CD4-positive, alpha-beta T cell treated with Interleukin-15 for 4 hours (primary cell): ENCODE results near the gene CHST14.

ENCODE experiments used
- DNase-seq: peaks from one replicate; pipeline ENCODE4 v3.0.0-alpha.2; 2020; ENCODE audit warnings: low spot score

Gene CHST14

GRCh38 chr15:40470423-40471104 is at the start of gene CHST14:
Gene CHST14 (plus strand): TSS chr15:40470984. CDS start chr15:40471214, 230 bp downstream.
- peak; percentile 55 for DNase-seq

DNA sequence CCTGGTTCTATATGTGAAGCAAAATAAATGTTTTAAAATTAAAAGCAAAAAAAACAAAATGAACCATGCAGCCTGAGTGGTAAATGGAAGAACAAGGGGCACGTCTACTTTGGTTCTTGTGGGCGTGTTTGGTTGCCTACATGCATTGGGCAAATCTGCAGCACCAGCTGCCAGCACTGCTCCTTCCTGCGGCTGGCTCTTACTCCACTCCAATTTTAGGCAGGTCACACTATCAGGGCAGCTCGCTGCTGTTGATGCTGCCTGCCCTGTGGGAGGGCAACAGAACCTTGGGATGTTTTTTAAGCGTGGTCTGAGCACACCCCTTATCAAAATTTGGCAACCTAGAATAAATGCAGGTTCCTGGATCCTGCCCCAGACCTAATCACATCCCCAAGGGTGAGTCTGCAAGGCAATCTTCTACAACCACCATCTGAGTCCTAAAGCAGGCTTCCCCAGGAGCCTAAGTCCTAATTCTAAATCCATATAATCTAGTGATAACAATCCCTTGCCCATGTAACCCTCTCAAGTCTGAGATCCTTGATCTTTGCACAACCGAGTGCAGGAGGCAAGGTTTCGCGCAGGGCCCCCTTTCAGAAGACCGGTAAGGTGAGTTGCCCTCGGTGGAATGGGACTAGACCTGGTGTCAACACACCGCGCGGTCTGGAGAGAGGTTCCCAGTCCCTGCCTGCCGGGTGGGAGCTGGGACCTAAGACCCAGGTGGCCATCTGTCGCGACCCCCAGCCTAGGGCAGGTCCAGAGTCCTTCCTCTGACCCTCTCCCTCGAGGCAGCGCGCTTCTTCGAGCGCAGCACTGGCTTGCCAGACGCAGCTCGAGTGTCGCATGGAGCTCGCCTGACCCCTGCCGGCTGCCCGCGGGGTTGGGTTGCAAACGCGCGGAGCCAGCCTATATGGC is 49.3 kb upstream of the CHST14 start:
- DNase-seq, result peak; percentile 76

GRCh38 chr15:40424483-40425115 is 46.2 kb upstream of the CHST14 start:
- DNase-seq, result no peak

GRCh38 chr15:40425681-40426080 is 45.1 kb upstream of the CHST14 start:
- DNase-seq, result no peak

- DNase-seq, result no peak
Observed at GRCh38 chr15:40427188-40427587, 43.6 kb upstream of the CHST14 start.

DNA sequence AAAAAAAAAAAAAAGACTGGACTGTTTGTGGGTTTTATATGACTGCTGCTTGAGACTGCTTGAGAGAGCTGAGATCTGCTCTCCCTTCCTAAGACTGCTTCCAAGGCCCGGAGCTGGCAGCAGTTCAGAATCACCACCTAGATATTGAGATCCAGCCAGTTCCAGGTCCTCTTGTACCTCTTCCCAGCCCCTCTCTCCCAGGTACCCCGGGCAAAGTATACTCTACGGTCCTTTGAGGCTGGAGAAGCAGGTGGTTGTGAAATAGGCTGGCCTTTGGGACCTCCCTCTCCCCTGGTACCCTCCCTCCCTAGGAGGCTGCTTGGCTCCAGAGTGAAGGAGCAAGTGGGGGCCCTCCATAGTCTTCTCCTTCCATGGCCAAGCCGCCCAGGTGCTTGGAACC is 42.6 kb upstream of the CHST14 start:
- no peak for DNase-seq

GRCh38 chr15:40429068-40429710 is 41.6 kb upstream of the CHST14 start:
- no peak for DNase-seq

DNA sequence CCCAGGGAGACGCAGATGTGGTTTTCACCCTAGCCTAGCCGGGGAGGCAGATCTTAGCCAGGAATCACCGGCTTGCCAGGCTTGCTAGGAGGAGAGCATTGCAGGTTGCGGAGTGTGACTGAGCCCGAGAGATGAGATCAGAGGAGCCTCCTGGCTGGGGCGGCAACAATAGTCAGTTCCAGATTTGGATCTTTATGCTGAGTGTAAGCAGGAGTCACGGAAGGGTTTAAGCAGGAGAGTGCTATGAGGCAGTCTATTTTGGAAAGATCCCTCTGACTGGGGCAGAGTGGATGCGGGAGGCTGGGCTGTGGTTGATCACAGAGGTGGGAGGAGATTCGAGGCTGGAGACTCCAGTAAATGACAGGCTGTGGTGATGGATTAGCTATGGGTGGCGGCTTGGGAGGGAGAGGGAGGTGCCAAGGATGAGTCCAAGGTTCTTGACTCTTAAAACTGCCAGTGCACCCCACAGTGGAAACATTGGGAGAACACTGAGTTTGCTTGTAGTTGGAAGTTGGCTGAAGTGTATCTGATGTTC is 40.4 kb upstream of the CHST14 start:
- no peak for DNase-seq

DNA sequence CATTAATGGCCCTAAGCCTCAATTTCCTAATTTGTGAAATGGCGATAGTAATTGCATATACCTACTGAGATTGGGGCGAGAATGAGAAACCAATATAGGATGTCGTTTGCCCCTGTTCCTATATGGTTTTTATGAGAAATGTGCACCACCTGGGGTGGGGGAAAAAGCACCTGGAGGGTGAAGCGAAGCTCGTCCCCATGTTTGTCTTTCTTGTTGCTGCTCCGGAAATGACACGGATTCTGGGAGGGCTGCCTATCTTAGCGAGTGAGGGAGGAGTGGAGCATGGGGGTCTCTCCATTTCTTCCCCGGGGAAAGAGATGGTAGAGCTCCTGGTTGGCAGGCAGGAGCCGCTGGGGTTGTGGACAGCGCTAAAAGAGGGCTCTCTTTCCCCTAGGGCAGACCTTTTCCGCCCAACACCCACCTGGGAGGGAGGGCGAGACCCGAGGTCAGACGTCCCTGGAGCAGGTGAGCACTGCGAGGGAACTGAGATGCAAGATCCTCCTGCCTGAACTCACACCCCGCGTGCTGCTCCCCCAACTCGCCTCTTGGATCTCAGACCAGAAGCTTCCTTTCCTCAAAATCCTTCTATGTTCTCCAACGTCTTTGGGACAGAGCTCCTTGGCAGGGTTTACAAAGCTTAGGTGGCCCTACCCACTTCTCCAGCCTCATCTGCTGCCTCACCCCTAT is 35.6 kb upstream of the CHST14 start:
- DNase-seq, result no peak

GRCh38 chr15:40435710-40436089 is 35.1 kb upstream of the CHST14 start:
- no peak for DNase-seq

DNA sequence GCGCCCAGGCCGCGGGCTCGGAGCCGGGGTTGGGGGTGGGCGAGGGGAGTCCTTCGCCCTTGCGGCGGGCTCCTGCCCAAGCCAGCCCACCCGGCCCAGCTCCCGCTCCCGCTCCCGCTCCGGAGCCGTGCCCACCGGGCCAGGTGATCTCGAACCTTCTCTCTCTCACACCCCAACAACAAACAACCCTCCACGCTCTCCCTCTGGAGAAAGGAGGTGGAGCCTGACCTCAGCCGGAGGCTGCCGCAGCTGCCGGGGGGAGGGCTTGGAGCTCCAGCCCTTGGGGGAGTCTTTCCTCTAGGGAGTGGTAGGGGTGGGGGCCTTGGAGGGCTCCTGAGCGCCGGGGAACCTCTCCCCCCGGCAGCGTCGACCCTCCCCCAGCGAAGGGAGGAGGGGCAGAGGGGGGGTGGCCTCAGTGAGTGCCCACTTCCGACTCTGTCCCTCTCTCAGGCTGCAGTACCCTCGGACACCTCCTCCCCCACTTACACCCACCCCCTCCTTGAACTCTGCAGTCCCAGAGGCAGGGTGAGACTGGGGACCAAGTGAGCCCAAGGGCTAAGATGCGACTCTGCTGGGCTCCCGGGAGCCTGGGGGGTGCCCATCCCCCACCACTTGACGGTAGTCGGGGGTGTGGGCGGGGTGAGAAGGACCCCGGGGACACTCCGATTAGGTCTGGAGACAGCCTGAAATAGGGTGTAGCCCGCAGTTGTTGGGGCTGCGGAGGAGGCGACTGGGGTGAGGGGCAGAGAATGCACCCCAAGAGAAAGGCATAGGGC is 34.5 kb upstream of the CHST14 start:
- DNase-seq, result no peak

- DNase-seq, result no peak
Observed at GRCh38 chr15:40436892-40437751, 33.7 kb upstream of the CHST14 start.

- no peak for DNase-seq
Observed at GRCh38 chr15:40437752-40438687, 32.8 kb upstream of the CHST14 start.

GRCh38 chr15:40438712-40439111 is 32.1 kb upstream of the CHST14 start:
- DNase-seq, result no peak

DNA sequence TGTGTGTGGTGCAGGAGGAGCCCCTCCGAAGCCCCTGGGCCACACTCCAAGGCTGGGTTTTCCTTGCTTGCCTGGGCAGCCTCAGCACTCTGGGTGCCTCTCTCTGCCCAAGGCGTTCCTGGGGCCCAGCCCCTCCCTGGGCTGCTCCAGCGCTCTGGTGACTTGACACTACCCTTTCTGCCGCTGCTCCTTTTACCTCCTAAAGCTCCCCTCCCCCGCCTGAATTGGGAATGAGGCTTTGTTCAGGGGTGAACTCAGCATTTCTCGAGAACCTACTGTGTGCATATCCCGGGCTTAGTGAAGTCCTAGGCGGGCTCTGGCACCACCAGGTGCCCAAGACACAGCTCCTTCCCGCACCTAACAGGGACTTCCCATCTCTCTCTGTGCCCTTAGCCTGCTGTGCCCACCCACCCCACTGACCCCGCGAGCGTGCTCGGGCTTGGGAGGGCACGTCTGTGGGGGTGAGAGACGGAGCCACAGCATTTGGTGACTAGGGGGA is 31.3 kb upstream of the CHST14 start:
- DNase-seq, result no peak

DNA sequence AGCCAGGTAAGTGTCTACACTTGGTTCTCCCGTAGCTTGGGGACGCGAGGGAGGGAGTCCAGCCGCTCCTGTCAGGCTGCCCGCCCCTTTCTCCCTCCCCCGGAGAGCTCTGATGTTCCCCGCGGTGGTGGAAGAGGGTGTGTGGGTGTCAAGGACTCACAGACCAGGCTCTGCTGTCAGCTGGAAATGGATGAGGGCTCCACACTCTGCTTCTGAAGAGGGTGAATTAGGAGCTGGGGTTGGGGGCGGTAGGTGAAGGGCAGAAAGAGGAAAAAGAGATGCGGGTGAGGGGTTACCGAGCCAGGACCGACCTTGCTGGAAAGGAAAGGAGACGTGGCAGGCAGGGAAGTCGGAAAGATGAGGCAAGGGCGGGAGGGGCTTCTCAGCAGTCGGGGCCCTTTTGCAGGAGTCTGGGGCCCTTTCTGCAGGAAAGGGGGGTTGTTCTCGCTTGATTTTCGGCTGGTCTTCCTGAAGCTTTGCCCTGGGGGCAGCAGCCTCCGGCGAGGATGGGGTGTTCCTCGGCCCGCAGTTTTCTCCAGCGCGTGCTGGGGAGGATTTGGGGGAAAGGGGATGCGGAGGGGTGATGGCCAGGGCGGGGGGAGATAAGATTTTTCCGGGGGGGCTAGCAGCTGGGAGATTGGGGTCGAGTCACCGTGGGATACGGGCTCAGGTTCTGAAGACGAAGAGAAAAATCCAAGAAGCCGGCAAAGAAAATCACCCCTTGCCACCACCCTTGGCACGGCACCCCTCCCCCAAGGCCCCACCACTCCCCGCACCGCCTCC is 30.6 kb upstream of the CHST14 start:
- no peak for DNase-seq

DNA sequence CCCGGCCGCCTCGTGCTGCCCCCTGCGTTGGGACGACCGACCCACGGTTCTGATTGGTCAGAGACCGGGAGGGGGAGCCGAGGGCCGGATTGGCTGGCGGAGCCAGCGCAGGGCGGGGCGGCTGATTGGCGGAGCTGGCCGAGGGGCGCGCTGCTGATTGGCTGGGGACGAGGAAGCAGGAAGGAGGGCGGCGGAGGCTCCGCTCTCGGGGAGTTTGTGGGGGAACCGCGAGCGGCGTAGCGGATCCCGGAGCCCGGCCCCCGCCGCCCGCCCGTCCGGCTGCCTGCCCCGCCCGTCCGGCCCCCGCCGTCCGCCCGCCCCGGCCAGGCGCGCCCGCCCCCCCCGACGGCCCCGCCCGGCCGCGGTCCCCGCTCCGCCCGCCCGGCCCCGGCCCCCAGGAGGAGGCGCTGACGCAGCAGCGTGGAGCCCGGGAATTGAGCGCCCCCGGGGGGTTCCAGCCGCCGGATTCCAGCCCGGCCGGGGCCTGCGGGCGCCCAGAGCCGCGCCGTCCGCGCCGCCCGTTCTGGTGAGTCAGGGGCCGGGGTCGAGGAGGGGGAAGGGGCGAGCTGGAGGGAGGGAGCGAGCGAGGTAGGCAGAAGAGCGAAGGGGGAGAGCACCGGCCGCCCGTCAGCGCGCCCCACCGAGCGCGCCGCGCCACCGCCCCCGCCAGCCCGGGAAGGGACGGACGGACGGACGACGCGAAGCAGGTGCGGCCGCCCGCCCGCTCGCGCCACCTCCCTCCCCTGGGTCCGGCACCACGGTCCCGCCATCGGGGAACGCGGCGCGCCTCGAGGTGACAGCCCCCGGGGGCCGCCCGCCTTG is 29.8 kb upstream of the CHST14 start, which contains the start of gene BAHD1:
TSS of gene BAHD1 (plus strand) at position 211 of the 822 bp plus-strand sequence. CDS start 17,512 bp downstream, outside the sequence.
- DNase-seq, result peak; percentile 95
